NCI-H2029 treated with DMSO at 0.1 percent for 48 hours (cell line): Measurements from ENCODE around the gene NT5C1A.

ENCODE experiments used
- DNase-seq: peaks from one replicate; lab custom pipeline; 2025; lab: John Stamatoyannopoulos, UW

Gene NT5C1A

GRCh38 chr1:39659110-39659509 lies 12.8 kb downstream of the NT5C1A start:
- DNase-seq = no peak

GRCh38 chr1:39657923-39658485 lies 13.9 kb downstream of the NT5C1A start:
- peak; percentile 98 for DNase-seq

GRCh38 chr1:39657402-39657801 lies 14.5 kb downstream of the NT5C1A start:
- DNase-seq = no peak

DNA sequence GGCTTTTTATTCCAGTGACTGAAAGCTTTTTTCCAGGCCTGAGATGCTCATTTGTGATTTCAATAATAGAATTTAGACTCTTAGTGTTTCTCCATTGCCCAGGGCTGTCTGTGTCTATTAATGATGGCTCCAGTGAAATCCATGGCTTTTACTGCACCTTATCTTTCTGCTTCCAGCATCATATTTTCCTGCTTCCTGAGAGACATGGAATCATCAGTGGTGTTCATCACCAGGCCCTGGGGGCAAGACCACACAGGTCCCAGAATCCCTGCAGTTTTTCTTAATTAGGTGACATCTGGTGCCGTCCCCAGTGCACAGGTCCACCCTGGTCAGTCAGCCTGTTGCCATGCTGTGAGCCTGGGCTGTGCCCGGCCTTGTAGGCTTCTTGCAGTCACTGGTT lies 15.5 kb downstream of the NT5C1A start:
- no peak for DNase-seq

- no peak for DNase-seq
These were observed 16.2 kb downstream of the NT5C1A start for GRCh38 chr1:39655578-39656268.

- DNase-seq = no peak
These were observed 17.6 kb downstream of the NT5C1A start for GRCh38 chr1:39654291-39654690.

GRCh38 chr1:39653546-39654031 lies 18.3 kb downstream of the NT5C1A start:
- peak; percentile 100 for DNase-seq

GRCh38 chr1:39652554-39652953 lies 19.4 kb downstream of the NT5C1A start:
- no peak for DNase-seq

DNA sequence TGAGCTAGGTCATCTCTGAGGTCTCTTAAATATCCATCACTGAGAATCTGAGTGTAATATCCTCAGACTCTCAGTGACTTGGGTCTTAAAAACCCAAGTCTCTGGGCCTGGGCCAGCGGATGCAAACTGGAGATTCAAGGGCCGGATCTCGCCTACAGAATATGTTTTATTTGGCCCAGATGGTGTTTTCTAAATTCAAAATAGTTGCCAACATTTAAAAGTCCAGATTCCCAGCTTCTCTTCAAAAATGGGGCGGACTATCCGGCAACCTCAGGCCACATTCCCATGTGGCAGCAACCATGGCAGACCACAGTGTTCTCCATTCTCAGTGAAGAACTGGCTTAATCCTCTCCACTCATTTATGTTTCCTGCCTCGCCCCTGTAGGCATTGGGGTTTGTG lies 19.8 kb downstream of the NT5C1A start:
- no peak for DNase-seq

GRCh38 chr1:39650431-39650830 lies 21.5 kb downstream of the NT5C1A start:
- DNase-seq = peak; percentile 99

DNA sequence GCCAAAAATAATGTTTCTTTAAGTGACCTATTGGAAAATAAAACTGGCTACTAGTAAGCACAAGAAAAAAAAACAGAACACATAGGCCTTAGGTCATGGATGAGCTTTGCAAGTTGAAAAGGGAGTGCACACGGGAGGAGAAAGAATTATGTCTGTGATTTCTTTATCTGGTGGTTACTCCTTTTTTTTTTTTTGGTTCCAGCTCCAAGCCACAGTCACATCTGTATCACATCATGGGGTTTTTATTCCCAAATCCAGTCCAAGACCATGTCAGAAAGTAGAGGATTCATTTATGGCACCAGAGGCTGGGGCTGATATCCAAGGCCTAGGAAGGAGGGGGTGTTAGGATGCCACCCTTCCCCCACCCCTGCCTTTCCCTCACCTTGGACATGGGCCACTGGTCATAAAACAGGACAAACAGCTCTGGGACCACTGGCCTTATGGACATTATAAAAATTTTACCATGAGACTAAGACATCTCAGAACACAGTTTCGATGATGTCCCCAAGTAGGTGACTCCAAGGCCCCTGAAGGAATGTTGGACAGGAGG lies 22.2 kb downstream of the NT5C1A start:
- DNase-seq = no peak

- DNase-seq = no peak
These were observed 23.4 kb downstream of the NT5C1A start for GRCh38 chr1:39648496-39648895.

DNA sequence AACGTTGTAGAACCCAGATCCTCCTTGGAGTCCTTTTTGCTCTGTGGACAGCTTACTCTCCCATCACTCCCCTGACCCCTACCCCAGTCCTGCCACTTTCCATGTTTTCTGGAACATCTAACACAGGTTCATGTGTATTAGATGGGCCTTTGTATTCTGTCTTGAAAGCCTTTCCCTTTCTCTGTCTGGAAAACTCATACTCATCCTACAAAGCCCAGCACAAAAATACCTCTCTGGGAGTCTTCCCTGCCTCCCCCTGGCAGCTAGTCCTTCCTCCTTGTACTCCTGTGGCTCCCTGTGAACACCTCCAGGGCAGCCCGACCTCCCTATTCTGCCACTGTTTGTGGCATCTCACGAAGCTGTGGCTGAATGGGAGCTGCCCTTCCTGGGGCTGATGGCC lies 24.7 kb downstream of the NT5C1A start:
- DNase-seq = no peak

DNA sequence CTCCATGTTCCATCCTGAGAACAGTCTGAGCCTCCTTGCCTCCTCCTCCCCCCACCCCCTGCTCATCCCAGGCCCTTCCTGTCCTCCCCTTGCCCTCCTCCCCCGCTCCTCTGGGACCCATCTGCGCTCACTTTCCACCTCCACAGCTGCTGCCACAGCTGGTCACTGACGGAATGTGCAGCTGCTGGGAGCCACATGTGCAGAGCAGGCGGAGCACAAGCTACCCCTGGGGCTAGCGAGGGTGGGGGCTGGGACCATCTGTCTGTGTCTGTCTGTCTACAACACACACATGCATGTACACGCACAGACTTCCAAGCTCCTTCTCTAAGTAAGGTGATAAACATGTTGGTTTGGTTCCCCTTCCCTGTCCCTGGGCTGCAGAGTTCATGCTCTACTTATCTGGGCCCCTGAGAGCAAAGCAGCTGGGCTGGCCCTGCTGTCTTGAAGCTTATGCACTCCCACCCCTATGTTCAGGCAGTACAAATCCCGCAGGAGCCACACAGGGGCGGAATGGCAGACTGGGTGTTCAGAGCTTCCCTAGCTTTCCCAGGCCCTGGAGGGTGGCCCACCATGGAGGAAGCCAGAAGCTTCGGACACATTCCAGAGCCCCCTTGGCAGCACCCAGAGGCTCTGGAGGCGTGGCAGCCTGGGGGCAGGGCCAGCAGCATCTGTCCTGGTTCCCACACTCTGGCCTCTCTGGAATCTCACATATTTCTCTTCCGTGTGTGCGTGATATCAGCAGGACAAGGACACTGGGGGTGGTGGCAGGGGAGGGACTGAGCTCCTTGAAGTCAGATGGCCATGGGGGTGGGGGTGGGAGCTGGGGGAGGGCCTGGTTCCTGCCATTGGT lies 25.4 kb downstream of the NT5C1A start:
- DNase-seq = no peak

- peak; percentile 100 for DNase-seq
These were observed 26.4 kb downstream of the NT5C1A start for GRCh38 chr1:39645411-39646043.

DNA sequence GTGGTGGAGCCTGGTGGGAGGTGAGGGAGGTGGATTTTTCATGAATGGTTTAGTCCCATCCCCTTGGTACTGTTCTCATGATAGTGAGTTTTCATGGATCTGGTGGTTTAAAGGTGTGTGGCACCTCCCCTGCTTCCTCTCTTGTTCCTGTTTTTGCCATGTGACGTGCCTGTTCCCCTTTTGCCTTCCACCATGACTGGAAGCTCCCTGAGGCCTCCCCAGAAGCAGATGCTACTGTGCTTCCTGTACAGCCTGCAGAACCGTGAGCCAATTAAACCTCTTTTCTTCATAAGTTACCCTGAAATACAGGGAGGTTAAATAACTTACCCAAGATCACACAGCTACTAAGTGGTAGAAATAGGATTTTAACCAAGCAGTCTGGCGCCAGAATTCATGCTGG lies 28.2 kb downstream of the NT5C1A start:
- no peak for DNase-seq

DNA sequence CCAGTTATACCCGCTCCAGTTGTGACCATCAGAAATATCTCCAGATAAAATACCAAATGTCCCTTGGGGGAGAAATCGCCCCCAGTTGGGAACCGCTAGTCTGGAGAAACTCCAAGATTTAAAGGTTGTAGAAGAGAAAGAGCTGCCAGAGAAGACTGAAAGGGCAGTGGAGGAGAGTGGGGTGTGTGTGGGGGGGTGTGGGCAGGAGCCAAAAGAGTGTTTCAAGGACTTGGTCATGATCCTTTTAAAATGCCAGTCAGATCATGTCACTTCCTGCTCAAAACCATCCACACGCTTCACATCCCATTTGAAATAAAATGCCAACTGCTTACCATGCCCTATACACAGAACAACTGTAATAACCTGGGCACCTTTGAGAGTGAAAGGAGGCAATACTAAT lies 29.1 kb downstream of the NT5C1A start:
- DNase-seq = peak; percentile 93

DNA sequence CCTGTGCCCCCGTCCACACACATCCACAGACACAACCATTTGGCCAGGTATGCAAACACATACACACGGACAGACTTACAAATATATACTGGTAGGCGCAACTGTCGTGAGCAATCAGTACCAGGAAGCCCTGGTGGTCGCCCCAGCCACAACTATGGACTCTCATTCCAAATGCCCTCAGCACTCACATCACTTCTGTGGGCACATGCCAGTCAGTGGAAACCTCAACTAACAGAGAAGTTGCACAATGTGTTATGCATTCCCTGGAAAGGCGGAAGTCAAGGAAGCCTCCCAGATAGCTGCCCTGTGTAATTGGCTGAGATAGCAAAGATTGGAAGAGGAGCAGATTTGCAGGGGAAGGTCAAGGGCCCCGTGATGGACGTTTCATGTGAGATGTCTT lies 31.0 kb downstream of the NT5C1A start:
- DNase-seq = no peak

GRCh38 chr1:39639305-39640130 lies 32.4 kb downstream of the NT5C1A start, which contains the start of gene HEYL:
TSS of gene HEYL (minus strand) at chr1:39639643. CDS start at chr1:39639625, 18 bp downstream.
- peak; percentile 94 for DNase-seq

GRCh38 chr1:39638965-39639304 lies 33.0 kb downstream of the NT5C1A start:
- peak; percentile 82 for DNase-seq

- DNase-seq = no peak
These were observed 34.5 kb downstream of the NT5C1A start for GRCh38 chr1:39637361-39637760.
